Skeletal muscle tissue (tissue), 4 donors: ENCODE results near the gene UBE2G2. TPM values are rescaled to one million over a fixed set of nuclear protein-coding genes. Genes with fewer than 3 reads are reported as not detected.

Experiments
- H3K27ac ChIP-seq: one replicate; pipeline ENCODE4 v1.7.0; 2013; ENCODE audit warnings: mild to moderate bottlenecking, low read depth, low read length, inconsistent platforms
- H3K27me3 ChIP-seq, 3 donors: one replicate each; pipeline ENCODE4 v1.7.0; 2013; ENCODE audit warnings: low read length in 3 of 3; ENCODE audit not compliant: control insufficient read depth in 3 of 3, insufficient read depth in 3 of 3
- H3K36me3 ChIP-seq, 3 donors: one replicate each; pipeline ENCODE4 v1.7.0; 2013; ENCODE audit warnings: low read length in 3 of 3; ENCODE audit not compliant: control insufficient read depth in 3 of 3, insufficient read depth in 3 of 3
- H3K4me1 ChIP-seq, 3 donors: one replicate each; pipeline ENCODE4 v1.7.0; 2013; ENCODE audit warnings: low read length in 3 of 3, mild to moderate bottlenecking in 3 of 3; ENCODE audit not compliant: control insufficient read depth in 3 of 3, insufficient read depth in 3 of 3
- H3K4me3 ChIP-seq, 3 donors: one replicate each; pipeline ENCODE4 v1.7.0; 2013; ENCODE audit warnings: low read length in 3 of 3
- H3K9ac ChIP-seq, 3 donors: one replicate each; pipeline ENCODE4 v1.7.0; 2013; ENCODE audit warnings: low read length in 3 of 3, mild to moderate bottlenecking in 3 of 3, moderate library complexity in 2 of 3, low read depth in 1 of 3
- H3K9me3 ChIP-seq, 3 donors: one replicate each; pipeline ENCODE4 v1.7.0; 2013; ENCODE audit warnings: low read length in 3 of 3; ENCODE audit not compliant: control insufficient read depth in 3 of 3
- total RNA-seq: library from RNA; depleted of rRNA; stranded (reverse); fragments of >200 nt; gene quantifications from one replicate; pipeline ENCODE4 v1.2.3, GENCODE V29; 2014
- donor health status: Osteomylitis.

UBE2G2 gene
- total RNA-seq, 1 donor from 2014 or later: 60.5 TPM

- Histone ChIP-seq H3K9me3 (peaks cover 0 to 4% (median 0%) of the 10 kb centered on the region in 3 donors), H3K27ac (no peak overlapping the region), H3K27me3 (peaks cover 19 to 54% (median 39%) of the 10 kb centered on the region in 3 donors), H3K9ac (no peak overlapping the region), H3K4me1 (no peaks in the 10 kb centered on the region), H3K4me3 (no peak overlapping the region), H3K36me3 (no peaks in the 10 kb centered on the region)
Observed at GRCh38 chr21:44730951-44731579, 70.6 kb downstream of the UBE2G2 start.

- no peak overlapping the region for H3K4me3 ChIP-seq
- no peaks in the 10 kb centered on the region for H3K4me1 ChIP-seq
- no peaks in the 10 kb centered on the region for H3K9me3 ChIP-seq
- H3K9ac ChIP-seq: no peak overlapping the region
- H3K27me3 ChIP-seq: peaks cover 22 to 63% (median 38%) of the 10 kb centered on the region in 3 donors
- no peak overlapping the region for H3K27ac ChIP-seq
- no peaks in the 10 kb centered on the region for H3K36me3 ChIP-seq
Observed at GRCh38 chr21:44730028-44730395, 71.6 kb downstream of the UBE2G2 start.

- no peak overlapping the region for H3K27ac ChIP-seq
- no peaks in the 10 kb centered on the region for H3K4me1 ChIP-seq
- no peaks in the 10 kb centered on the region for H3K36me3 ChIP-seq
- H3K9me3 ChIP-seq: no peaks in the 10 kb centered on the region
- no peak overlapping the region for H3K4me3 ChIP-seq
- no peak overlapping the region for H3K9ac ChIP-seq
- peaks cover 24 to 63% (median 40%) of the 10 kb centered on the region in 3 donors for H3K27me3 ChIP-seq
Observed at GRCh38 chr21:44729336-44730027, 72.1 kb downstream of the UBE2G2 start.

GRCh38 chr21:44728716-44729115, 72.9 kb downstream of the UBE2G2 start:
- no peak overlapping the region for H3K4me3 ChIP-seq
- H3K9ac ChIP-seq: no peak overlapping the region
- peaks cover 31 to 66% (median 47%) of the 10 kb centered on the region in 3 donors for H3K27me3 ChIP-seq
- H3K36me3 ChIP-seq: no peaks in the 10 kb centered on the region
- H3K4me1 ChIP-seq: no peaks in the 10 kb centered on the region
- no peak overlapping the region for H3K27ac ChIP-seq
- no peaks in the 10 kb centered on the region for H3K9me3 ChIP-seq

- Histone ChIP-seq H3K4me1 (no peaks in the 10 kb centered on the region), H3K27ac (no peak overlapping the region), H3K9ac (no peak overlapping the region), H3K9me3 (no peaks in the 10 kb centered on the region), H3K36me3 (no peaks in the 10 kb centered on the region), H3K27me3 (peaks cover 40 to 69% (median 50%) of the 10 kb centered on the region in 3 donors), H3K4me3 (no peak overlapping the region)
Observed at GRCh38 chr21:44727757-44728156, 73.9 kb downstream of the UBE2G2 start.

- H3K27me3 ChIP-seq: peaks cover 43 to 72% (median 52%) of the 10 kb centered on the region in 3 donors
Observed at GRCh38 chr21:44727321-44727720, 74.3 kb downstream of the UBE2G2 start.

GRCh38 chr21:44726826-44727225, 74.8 kb downstream of the UBE2G2 start:
- Histone ChIP-seq H3K9me3 (no peaks in the 10 kb centered on the region), H3K27ac (no peak overlapping the region), H3K4me3 (no peak overlapping the region), H3K4me1 (no peaks in the 10 kb centered on the region), H3K36me3 (no peaks in the 10 kb centered on the region), H3K27me3 (peaks cover 40 to 72% (median 53%) of the 10 kb centered on the region in 3 donors), H3K9ac (no peak overlapping the region)

More at GRCh38 chr21:44727321-44727720, 74.3 kb downstream of the UBE2G2 start:
- H3K4me3 ChIP-seq: no peak overlapping the region
- no peaks in the 10 kb centered on the region for H3K4me1 ChIP-seq
- no peaks in the 10 kb centered on the region for H3K36me3 ChIP-seq
- H3K9ac ChIP-seq: no peak overlapping the region
- H3K9me3 ChIP-seq: no peaks in the 10 kb centered on the region
- H3K27ac ChIP-seq: no peak overlapping the region

GRCh38 chr21:44724926-44725325, 76.7 kb downstream of the UBE2G2 start:
- Histone ChIP-seq H3K4me3 (no peak overlapping the region), H3K9ac (no peak overlapping the region), H3K27me3 (peaks cover 40 to 67% (median 53%) of the 10 kb centered on the region in 3 donors), H3K36me3 (no peaks in the 10 kb centered on the region), H3K4me1 (no peaks in the 10 kb centered on the region), H3K27ac (no peak overlapping the region), H3K9me3 (no peaks in the 10 kb centered on the region)

GRCh38 chr21:44724196-44724595, 77.4 kb downstream of the UBE2G2 start:
- peaks cover 39 to 60% (median 53%) of the 10 kb centered on the region in 3 donors for H3K27me3 ChIP-seq
- H3K27ac ChIP-seq: no peak overlapping the region
- no peaks in the 10 kb centered on the region for H3K9me3 ChIP-seq
- no peak overlapping the region for H3K4me3 ChIP-seq
- H3K36me3 ChIP-seq: no peaks in the 10 kb centered on the region
- H3K4me1 ChIP-seq: no peaks in the 10 kb centered on the region
- no peak overlapping the region for H3K9ac ChIP-seq
